NCI-H2107 (cell line): ENCODE results near the gene BLTP3A.
"Not testable (repeated sequence)": the region's sequence is repeated elsewhere in the genome, so short reads cannot be mapped to it uniquely, and the experiment has no call there.

Experiments used
- DNase-seq: peaks from one replicate; lab custom pipeline; 2025; lab: John Stamatoyannopoulos, UW

Gene BLTP3A

GRCh38 chr6:34791701-34792604, at the start of gene BLTP3A:
Gene BLTP3A, plus strand, starts transcription at chr6:34792083. Its CDS starts 168 bp downstream, at chr6:34792251.
- DNase-seq, result peak; percentile 26

GRCh38 chr6:34742094-34742493, 49.8 kb upstream of the BLTP3A start:
- no peak for DNase-seq

GRCh38 chr6:34743625-34744293, 48.1 kb upstream of the BLTP3A start:
- no peak for DNase-seq

- DNase-seq, result not testable (repeated sequence)
Measured at GRCh38 chr6:34744294-34744647, 47.6 kb upstream of the BLTP3A start.

- no peak for DNase-seq
Measured at GRCh38 chr6:34745277-34746103, 46.4 kb upstream of the BLTP3A start.

- DNase-seq, result no peak
Measured at GRCh38 chr6:34746104-34746846, 45.6 kb upstream of the BLTP3A start.

GRCh38 chr6:34748757-34749156, 43.1 kb upstream of the BLTP3A start:
- no peak for DNase-seq

- not testable (repeated sequence) for DNase-seq
Measured at GRCh38 chr6:34756513-34756856, 35.4 kb upstream of the BLTP3A start.

GRCh38 chr6:34757687-34758274, 34.1 kb upstream of the BLTP3A start:
- no peak for DNase-seq

- DNase-seq, result no peak
Measured at GRCh38 chr6:34760108-34760507, 31.8 kb upstream of the BLTP3A start.

GRCh38 chr6:34761681-34762080, 30.2 kb upstream of the BLTP3A start:
- DNase-seq, result not testable (repeated sequence)

GRCh38 chr6:34768148-34768547, 23.7 kb upstream of the BLTP3A start:
- no peak for DNase-seq

- DNase-seq, result no peak
Measured at GRCh38 chr6:34771727-34772126, 20.2 kb upstream of the BLTP3A start.

- DNase-seq, result no peak
Measured at GRCh38 chr6:34772940-34773339, 18.9 kb upstream of the BLTP3A start.

GRCh38 chr6:34773916-34774315, 18.0 kb upstream of the BLTP3A start:
- DNase-seq, result no peak

- DNase-seq, result no peak
Measured at GRCh38 chr6:34774967-34775366, 16.9 kb upstream of the BLTP3A start.

GRCh38 chr6:34785375-34785774, 6.5 kb upstream of the BLTP3A start:
- DNase-seq, result not testable (repeated sequence)

- not testable (repeated sequence) for DNase-seq
Measured at GRCh38 chr6:34787152-34787551, 4.7 kb upstream of the BLTP3A start.

GRCh38 chr6:34788111-34788510, 3.8 kb upstream of the BLTP3A start:
- DNase-seq, result no peak

GRCh38 chr6:34791164-34791700, 651 bp upstream of the BLTP3A start:
- DNase-seq, result no peak
